ENCODE measurements around the gene M6PR.
"Not testable (repeated sequence)": the region's sequence is repeated elsewhere in the genome, so short reads cannot be mapped to it uniquely, and the experiment has no call there.

The M6PR gene

GRCh38 chr12:8936735-8937134 is 12.7 kb downstream of the M6PR start:
- Mint-ChIP-seq H3K4me1 (peaks cover 4% of the 10 kb centered on the region), H3K4me3 (no peak overlapping the region), H3K9me3 (no peaks in the 10 kb centered on the region), H3K27ac (no peak overlapping the region), H3K36me3 (peaks cover 38% of the 10 kb centered on the region)
- ATAC-seq, result no peak
- DNase-seq (ENCODE audit: low spot score in 2 of 2), result no peak

GRCh38 chr12:8934080-8934479 is 15.4 kb downstream of the M6PR start:
- H3K36me3 Mint-ChIP-seq, result peaks cover 28% of the 10 kb centered on the region
- H3K27ac Mint-ChIP-seq, result peak overlapping the region; percentile 7
- H3K9me3 Mint-ChIP-seq; H3K4me1 Mint-ChIP-seq; H3K4me3 Mint-ChIP-seq; ATAC-seq; DNase-seq (ENCODE audit: low spot score in 2 of 2): not testable (repeated sequence)

GRCh38 chr12:8932464-8932863 is 17.0 kb downstream of the M6PR start:
- DNase-seq (ENCODE audit: low spot score in 2 of 2); H3K4me3 Mint-ChIP-seq; H3K27ac Mint-ChIP-seq; H3K9me3 Mint-ChIP-seq; ATAC-seq; H3K4me1 Mint-ChIP-seq: not testable (repeated sequence)
- H3K36me3 Mint-ChIP-seq, result peaks cover 15% of the 10 kb centered on the region

GRCh38 chr12:8930655-8931323 is 18.7 kb downstream of the M6PR start:
- H3K27ac Mint-ChIP-seq; H3K9me3 Mint-ChIP-seq; DNase-seq (ENCODE audit: low spot score in 2 of 2); H3K4me3 Mint-ChIP-seq; H3K4me1 Mint-ChIP-seq; ATAC-seq: not testable (repeated sequence)
- peaks cover 11% of the 10 kb centered on the region for H3K36me3 Mint-ChIP-seq

- Mint-ChIP-seq H3K36me3 (peaks cover 8% of the 10 kb centered on the region), H3K4me1 (no peaks in the 10 kb centered on the region), H3K27ac (no peak overlapping the region), H3K9me3 (no peaks in the 10 kb centered on the region), H3K4me3 (no peak overlapping the region)
- DNase-seq (ENCODE audit: low spot score in 2 of 2) (no peak), ATAC-seq (no peak)
Measured at GRCh38 chr12:8922544-8922943, 26.9 kb downstream of the M6PR start.

- not testable (repeated sequence) for H3K9me3 Mint-ChIP-seq, H3K4me1 Mint-ChIP-seq
Measured at GRCh38 chr12:8919643-8920042, 29.8 kb downstream of the M6PR start.

GRCh38 chr12:8917751-8918150 is 31.7 kb downstream of the M6PR start:
- DNase-seq (ENCODE audit: low spot score in 2 of 2) (no peak), ATAC-seq (no peak)
- Mint-ChIP-seq H3K36me3 (peaks cover 4% of the 10 kb centered on the region), H3K27ac (no peak overlapping the region), H3K4me1 (peaks cover 8% of the 10 kb centered on the region), H3K4me3 (no peak overlapping the region), H3K9me3 (no peaks in the 10 kb centered on the region)

More at GRCh38 chr12:8919643-8920042, 29.8 kb downstream of the M6PR start:
- not testable (repeated sequence) for ATAC-seq; H3K36me3 Mint-ChIP-seq; DNase-seq (ENCODE audit: low spot score in 2 of 2); H3K4me3 Mint-ChIP-seq; H3K27ac Mint-ChIP-seq

- H3K4me1 Mint-ChIP-seq, result peaks cover 8% of the 10 kb centered on the region
- no peak for ATAC-seq
- no peak overlapping the region for H3K27ac Mint-ChIP-seq
- no peak overlapping the region for H3K4me3 Mint-ChIP-seq
- H3K9me3 Mint-ChIP-seq, result no peaks in the 10 kb centered on the region
- H3K36me3 Mint-ChIP-seq, result no peaks in the 10 kb centered on the region
- no peak for DNase-seq (ENCODE audit: low spot score in 2 of 2)
Measured at GRCh38 chr12:8917031-8917430, 32.4 kb downstream of the M6PR start.

- no peaks in the 10 kb centered on the region for H3K9me3 Mint-ChIP-seq
- peaks cover 8% of the 10 kb centered on the region for H3K4me1 Mint-ChIP-seq
- no peak for ATAC-seq
- no peak overlapping the region for H3K27ac Mint-ChIP-seq
- no peak overlapping the region for H3K4me3 Mint-ChIP-seq
- H3K36me3 Mint-ChIP-seq, result no peaks in the 10 kb centered on the region
- DNase-seq (ENCODE audit: low spot score in 2 of 2), result no peak
Measured at GRCh38 chr12:8916154-8916553, 33.3 kb downstream of the M6PR start.

GRCh38 chr12:8914716-8915526 is 34.5 kb downstream of the M6PR start:
- Mint-ChIP-seq H3K9me3 (no peaks in the 10 kb centered on the region), H3K36me3 (no peaks in the 10 kb centered on the region), H3K4me3 (no peak overlapping the region), H3K27ac (no peak overlapping the region), H3K4me1 (peaks cover 8% of the 10 kb centered on the region)
- ATAC-seq (peak; percentile 91), DNase-seq (ENCODE audit: low spot score in 2 of 2) (peak; percentile 43 to 85)

- H3K4me1 Mint-ChIP-seq, H3K9me3 Mint-ChIP-seq, H3K36me3 Mint-ChIP-seq, H3K4me3 Mint-ChIP-seq, H3K27ac Mint-ChIP-seq: not testable (repeated sequence)
- DNase-seq (ENCODE audit: low spot score in 2 of 2) (peak; percentile 46 to 79), ATAC-seq (peak; percentile 82)
Measured at GRCh38 chr12:8914033-8914715, 35.3 kb downstream of the M6PR start, which contains the start of gene PHC1. TSS of gene PHC1 (plus strand) at chr12:8914509. CDS start at chr12:8917678, 3,169 bp downstream.

- ATAC-seq (no peak), DNase-seq (ENCODE audit: low spot score in 2 of 2) (no peak)
- H3K4me3 Mint-ChIP-seq, result no peak overlapping the region
- H3K36me3 Mint-ChIP-seq, result no peaks in the 10 kb centered on the region
- peaks cover 8% of the 10 kb centered on the region for H3K4me1 Mint-ChIP-seq
- H3K9me3 Mint-ChIP-seq, result no peaks in the 10 kb centered on the region
- H3K27ac Mint-ChIP-seq, result no peak overlapping the region
Measured at GRCh38 chr12:8913702-8914032, 35.8 kb downstream of the M6PR start.

GRCh38 chr12:8912914-8913313 is 36.5 kb downstream of the M6PR start:
- H3K9me3 Mint-ChIP-seq, result no peaks in the 10 kb centered on the region
- ATAC-seq (no peak), DNase-seq (ENCODE audit: low spot score in 2 of 2) (peak in 1 of 2 donors; percentile 51)
- no peak overlapping the region for H3K4me3 Mint-ChIP-seq
- H3K27ac Mint-ChIP-seq, result no peak overlapping the region
- H3K36me3 Mint-ChIP-seq, result no peaks in the 10 kb centered on the region
- peaks cover 8% of the 10 kb centered on the region for H3K4me1 Mint-ChIP-seq

GRCh38 chr12:8911606-8912268 is 37.7 kb downstream of the M6PR start:
- DNase-seq (ENCODE audit: low spot score in 2 of 2) (no peak), ATAC-seq (no peak)
- H3K4me1 Mint-ChIP-seq, result peaks cover 8% of the 10 kb centered on the region
- H3K4me3 Mint-ChIP-seq, result no peak overlapping the region
- H3K27ac Mint-ChIP-seq, result no peak overlapping the region
- H3K36me3 Mint-ChIP-seq, result no peaks in the 10 kb centered on the region
- no peaks in the 10 kb centered on the region for H3K9me3 Mint-ChIP-seq

GRCh38 chr12:8909752-8910151 is 39.7 kb downstream of the M6PR start:
- Mint-ChIP-seq H3K36me3 (no peaks in the 10 kb centered on the region), H3K27ac (no peak overlapping the region), H3K4me1 (peaks cover 8% of the 10 kb centered on the region), H3K4me3 (no peak overlapping the region), H3K9me3 (no peaks in the 10 kb centered on the region)
- DNase-seq (ENCODE audit: low spot score in 2 of 2) (no peak), ATAC-seq (no peak)

Measured in stimulated activated effector memory CD8-positive, alpha-beta T cell treated with anti-CD3 and anti-CD28 coated beads, Interleukin-12 subunit alpha, Interleukin-12 subunit beta, amount 100 ng/mL, for 72 hours (primary cell).